Hematopoietic multipotent progenitor cell (in vitro differentiated cells): ENCODE measurements around the gene DRD1. TPM values are rescaled to one million over a fixed set of nuclear protein-coding genes. Genes with fewer than 3 reads are reported as not detected.

Source experiments
- DNase-seq, 3 donors: peaks; one replicate each; pipeline ENCODE4 v3.0.0-alpha.2; 2011 to 2015; ENCODE audit warnings: low read depth in 2 of 3, low spot score in 2 of 3
- total RNA-seq: library from RNA; depleted of rRNA; stranded (reverse); fragments of >200 nt; gene quantifications from one replicate; pipeline ENCODE4 v1.2.3, GENCODE V29; 2012

The DRD1 gene
- not detected for total RNA-seq

DNA sequence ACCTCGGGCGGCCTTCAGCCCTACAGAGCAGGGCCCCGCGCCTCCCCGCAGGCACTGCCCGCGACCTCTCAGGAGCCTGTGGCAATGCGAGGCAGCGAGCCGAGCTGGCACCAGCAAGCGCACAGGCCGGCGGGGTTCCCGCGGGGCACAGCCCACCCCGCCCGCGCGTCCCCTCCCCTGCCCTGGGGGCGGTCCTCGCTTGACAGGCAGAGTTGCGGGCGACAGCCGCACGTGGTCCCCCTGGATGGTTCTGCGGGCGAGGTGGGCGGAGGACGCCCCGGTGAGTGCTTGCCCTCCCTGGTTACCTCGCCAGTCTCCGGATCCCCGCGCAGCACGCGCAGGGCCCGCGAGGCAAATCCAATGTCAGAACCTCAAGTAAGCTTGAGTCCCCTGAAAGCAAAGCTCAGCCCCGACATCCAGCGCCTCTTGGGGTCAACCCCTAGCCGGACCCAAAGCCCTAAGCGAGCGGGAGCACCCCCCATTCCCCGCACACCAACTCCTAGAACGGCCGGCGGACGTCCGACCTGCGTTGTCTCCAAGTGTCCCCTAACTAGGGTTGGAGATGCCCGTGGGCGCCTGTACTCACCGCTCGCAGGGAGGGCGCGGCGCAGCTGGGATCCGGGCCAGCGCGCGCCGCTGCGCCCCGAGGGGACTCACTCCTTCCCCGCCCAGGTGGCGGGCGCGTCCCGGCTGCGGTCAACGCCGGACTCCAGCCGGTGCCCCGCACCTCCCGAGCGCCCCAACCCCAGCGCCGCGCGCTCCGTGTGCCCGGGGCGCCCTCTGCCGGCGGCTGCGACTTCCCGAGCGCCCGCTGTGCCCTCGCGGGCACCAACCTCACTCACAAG, at the start of gene DRD1:
TSS of gene DRD1 (minus strand) at position 123 of the 845 bp plus-strand sequence. CDS start 1,083 bp downstream, outside the sequence.
- peak in 2 of 3 donors; percentile 24 to 49 for DNase-seq

DNA sequence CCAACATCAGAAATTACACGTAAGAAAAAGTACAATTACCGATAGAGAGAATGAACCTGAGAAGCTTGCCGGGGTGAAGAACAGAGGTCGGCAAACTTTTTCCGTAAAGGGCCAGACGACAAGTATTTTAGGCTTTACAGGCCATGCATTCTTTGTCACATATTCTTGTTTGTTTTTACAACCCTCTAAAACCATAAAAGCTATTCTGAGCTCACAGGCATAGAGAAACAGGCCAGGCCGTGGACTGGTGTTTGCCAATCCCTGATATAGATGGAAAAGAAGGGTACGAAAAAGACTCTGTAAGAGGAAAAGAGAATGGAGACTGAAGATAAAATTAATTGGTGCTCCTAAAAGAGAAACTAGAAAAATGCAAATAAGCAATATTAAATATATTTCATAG, 49.7 kb upstream of the DRD1 start:
- no peak for DNase-seq

DNA sequence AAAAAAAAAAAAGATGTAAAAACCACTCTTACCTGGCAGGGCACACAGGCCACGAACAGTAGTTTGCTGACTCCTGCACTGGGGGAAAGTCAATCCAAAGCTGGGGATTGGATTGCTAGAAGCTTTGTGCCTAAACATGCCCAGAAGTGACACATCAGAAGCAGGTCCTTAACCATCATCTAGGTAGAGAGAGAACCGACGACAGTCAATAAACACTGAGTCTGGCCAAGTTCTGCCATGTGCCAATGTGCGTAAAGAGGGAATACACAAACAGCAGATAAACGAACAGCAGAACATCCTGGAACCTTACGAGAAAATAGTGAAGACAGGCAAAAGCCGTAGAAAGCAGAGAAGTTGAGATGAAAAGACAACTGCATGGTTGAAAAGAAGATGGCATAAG, 49.3 kb upstream of the DRD1 start:
- DNase-seq = no peak

DNA sequence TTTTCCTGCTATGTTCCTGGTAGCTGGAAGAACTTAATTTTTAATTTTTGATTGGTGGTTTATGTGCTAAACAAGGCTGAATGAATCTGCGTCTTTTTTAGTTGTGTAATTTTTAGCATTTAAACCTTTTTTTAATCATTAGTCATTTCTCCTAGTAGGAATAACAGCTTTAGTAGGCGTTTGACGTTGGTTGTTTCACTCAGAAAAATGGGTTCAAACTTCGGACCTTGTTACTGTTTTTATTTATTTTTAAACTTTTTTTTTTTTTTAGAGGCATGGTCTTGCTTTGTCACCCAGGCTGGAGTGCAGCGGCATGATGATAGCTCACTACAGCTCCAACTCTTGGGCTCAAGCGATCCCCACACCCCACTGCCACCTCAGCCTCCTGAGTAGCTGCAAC, 47.2 kb upstream of the DRD1 start:
- DNase-seq = no peak

DNA sequence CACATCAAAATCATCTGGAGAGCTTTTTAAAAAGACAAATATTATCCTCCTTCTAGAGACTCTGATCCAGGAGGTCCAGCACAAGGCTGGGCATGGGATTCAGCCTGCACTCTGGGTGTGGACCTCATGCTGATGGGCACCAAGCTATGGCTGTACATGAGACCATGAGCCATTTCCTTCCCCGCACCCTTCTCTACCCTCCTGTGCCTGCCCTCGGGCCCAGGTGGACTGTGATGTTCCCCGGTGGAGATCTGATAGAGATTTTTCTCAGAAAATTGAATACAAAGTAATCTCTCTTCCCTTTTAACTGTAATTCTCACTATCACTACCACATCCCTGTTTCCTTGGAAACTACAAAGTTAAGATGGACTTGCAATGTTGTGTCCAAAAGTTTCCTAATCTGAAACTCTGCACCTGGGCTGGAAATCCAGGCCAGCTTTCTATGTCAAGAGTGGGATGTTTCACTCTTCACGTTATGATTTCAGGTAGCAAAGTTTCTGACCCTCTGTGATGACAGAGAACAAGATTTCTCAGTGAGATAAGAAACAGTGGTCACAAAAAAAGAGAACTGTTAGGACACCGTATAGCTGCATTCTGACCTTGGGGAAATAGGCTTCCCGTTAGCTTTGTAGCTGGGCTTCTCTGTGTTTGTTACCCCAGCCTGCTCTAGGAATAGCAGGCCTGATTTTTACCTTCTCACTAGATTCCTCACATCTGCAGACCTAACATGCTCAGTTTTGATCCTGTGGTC, 45.9 kb upstream of the DRD1 start:
- DNase-seq = peak in 1 of 3 donors; percentile 21

DNA sequence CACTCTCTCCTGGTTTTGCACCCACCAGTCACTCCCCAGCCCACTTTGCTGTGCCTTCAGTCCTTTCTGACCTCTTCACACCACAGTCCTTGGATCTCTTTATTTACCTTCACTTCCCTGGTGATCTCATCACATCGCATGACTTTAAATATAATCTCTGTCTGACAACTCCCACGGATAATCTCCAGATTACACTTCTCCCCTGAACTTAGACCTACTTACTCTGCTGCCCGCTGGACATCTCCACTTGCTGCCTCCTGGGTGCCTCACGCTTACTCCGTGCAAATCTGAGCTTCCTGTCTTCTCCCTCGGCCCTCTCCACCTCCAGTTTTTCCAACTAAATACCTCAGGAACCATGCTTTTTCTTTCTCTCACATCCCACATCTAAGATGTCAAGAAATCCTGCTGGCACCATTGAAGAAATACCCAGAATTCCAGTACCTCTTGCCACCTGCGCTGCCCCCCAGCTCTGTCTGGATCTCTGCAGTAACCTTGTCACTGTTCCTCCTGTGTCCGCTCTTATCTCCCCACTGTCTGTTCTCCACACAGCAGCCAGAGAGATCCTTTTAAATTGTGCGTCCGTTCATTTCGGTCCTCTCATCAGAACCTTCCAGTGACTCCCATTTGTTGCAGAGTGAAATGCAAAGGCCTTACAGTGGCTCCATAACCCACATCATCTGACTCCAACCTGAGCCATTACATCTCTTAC, 43.7 kb upstream of the DRD1 start:
- DNase-seq = no peak

DNA sequence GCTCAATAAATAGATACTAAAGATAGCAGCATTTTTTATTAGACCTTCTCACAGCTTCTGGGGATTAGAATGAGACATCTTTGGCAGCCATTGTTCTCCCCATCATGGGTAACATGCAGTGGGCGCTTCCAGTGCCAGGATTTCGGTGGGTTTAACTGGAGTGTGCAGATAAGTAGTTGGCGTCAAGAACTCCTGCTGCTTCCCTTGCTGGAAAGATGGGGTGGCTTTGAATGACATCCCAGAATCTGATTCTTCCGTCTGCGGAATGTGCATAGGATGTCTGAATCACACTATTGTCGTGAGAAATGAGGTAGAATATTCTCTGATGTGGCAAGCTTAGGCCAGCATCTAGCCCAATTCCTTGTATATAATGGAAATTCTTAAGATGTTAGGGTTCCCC, 41.6 kb upstream of the DRD1 start:
- no peak for DNase-seq

DNA sequence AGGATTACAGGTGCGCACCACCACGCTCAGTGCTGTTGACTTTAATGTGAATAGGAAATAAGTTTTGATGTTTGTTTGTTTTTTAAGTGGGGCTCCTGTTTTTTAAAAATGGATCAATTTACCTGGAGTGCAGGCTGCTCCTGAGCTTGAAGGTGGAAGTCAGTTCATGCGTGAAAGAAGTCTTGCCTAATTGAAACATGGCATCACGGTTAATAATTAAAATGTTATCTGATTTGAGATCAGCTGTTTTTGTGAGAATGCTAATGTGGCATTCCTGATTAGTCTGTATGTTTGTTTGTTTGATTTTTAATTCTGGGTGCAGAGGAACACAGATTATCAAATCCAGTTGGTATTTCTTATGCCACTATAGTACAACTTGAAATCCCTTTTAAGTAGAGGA, 40.8 kb upstream of the DRD1 start:
- DNase-seq = no peak

DNA sequence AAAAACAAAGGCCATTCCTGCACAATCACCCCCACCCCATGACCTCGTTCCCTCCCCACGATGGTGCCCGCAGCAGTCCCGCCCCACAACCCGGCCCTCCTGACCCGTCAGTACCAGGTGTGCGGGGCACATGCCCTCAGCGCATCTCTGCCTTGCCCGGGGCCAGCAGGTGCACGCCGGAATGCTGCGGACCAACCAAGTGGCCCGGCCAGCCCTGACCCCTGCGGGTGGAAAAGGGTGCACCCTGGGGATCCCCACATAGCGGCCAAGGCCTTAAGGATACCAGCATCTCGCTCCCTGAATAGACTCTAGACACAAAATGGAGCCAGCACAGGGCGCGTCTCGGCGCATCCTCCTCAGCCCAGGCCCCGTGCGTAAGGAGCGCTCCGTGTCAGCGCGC, 40.3 kb upstream of the DRD1 start:
- DNase-seq = no peak

DNA sequence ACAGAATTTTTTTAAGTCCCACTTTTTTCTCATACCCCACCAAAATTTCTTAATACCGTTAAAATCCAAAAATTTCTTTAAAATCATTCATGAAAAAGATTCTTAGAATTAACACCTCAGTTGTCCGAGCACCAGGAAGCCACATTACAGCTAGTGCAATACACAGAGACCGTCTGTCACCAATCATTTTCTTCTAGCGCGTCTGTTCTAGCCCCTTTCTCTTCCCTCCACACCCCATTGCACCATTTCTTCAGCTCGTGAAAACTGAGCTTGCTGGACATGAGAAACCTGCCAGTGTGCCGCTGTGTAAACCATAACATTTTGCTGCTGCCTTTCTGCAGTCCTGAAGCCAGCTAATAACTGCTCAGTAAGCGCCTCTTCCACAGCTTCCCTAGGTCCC, 39.4 kb upstream of the DRD1 start:
- no peak for DNase-seq

DNA sequence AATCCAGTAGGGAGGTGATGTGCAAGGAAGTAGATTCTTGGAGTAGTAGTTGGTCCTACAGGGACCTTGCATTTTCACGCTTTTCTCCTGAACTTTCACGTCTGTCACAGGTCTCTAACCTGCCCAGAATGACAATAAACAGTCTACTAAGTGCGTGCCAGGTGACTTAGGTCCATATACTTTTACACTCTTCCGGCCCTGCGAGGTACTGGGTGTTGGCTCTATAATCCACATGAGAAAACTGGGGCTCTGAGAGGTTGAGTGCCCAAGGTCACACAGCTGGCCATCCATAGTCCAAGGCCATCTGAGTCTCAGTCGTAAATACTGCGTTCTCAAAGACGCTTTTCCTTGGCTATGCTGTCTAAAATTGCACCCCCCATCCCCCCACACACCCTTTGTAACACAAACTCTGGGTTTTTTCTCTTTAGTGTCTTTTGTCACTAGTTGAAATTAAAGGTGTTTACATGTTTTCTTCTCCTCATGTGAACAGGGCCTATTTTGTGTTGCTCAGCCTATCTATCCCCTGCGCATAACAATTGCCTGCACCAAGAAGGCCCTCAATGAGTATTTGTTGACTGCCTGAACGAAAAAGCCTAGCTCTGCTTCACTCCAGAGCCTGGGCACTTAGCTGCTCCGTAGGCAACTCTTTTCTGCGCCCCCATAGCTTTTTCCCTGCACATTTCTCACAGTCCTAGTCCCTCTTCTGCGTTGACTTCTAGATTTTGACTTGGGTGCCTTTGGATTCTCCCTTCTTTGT, 35.3 kb upstream of the DRD1 start:
- DNase-seq = no peak

DNA sequence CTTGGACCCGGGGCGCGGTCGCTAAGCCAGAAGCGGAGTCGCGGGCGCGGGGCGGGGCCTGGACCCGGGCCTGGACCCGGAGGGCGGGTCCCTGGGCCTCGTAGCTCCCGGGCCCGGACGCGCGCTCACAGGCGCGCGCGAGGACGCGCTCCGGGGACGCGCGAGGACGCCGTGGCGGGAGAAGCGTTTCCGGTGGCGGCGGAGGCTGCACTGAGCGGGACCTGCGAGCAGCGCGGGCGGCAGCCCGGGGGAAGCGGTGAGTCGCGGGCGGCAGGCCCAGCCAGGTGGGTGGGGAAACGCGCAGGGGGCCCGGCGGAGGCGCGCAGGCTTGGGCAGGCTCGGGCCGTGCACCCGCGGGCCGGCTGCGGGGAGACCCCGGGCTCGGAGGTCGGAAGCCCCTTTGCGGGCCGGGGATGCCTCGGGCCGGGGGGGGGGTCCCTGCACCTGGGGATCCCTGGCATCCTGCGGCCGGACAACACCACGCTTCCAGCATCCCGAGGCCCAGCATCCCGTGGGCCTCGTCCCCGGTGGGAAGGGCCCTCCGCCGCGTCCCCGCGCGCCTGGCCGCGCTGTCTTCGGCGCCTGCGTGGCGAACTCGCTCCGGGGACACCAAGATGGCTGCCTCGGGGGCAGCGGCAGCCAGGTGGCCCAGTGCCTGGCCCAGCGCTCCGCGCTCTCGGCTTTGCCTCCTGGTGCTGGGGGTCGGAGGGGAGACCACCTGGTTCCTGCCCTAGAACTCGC, 34.6 kb upstream of the DRD1 start, which contains the start of gene SFXN1:
TSS of gene SFXN1 (plus strand) at position 177 of the 741 bp plus-strand sequence. CDS start 13,544 bp downstream, outside the sequence.
- DNase-seq = peak; percentile 56 to 60 (median 57)

DNA sequence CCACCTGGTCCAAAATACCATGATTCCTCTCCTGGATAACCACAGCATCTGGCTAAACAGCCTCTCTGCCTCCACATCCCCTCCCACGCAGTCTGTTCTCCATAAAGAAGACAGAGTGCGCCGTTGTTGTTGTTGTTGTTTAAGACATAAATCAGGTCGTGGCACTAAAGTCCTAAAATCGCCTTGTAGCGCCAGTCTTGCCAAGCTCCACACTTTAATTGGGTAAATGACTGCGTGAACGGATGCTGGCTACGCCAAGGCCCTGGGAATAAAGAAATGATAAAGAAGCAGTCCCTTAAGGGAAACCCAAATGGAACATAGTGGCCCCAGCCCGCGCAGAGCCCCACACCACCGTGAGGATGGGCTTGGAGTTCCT, 34.0 kb upstream of the DRD1 start:
- DNase-seq = no peak

DNA sequence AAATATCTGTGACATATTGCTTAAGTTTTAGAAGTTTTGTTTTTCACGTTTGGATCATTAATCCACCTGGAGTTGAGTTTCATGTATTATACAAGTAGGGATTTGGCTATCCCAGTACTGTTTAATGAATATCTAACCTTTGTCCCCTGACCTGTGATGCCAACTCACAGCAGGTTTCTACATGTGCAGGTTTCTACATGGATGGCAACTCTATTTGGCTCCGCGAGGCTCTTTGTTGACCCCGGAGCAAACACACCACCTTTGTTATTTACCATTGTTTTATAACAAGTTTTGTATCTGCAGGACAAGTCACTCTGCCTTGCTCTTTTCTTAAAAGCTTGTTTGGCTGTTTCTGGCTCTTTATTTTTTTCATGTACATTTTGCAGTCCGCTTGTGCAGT, 33.5 kb upstream of the DRD1 start:
- DNase-seq = no peak

DNA sequence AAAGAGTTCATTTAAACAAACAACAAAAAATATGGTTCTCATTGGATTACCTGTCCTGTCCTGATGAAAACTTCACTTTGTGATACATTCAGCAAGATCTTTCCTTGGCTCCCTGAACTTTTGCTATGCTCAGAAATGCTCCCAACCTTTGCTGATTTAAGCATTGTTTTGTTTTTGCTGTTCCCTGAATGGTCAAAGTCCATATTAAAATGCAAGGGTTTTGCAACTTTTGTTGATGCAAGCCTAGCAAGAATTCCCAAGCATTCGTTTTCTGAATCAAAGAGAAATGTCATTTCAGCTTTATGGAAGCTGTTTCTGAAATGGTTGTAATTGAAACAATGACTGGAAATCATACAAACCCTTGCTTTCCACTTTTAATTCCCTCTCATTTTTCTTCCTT, 31.3 kb upstream of the DRD1 start:
- no peak for DNase-seq

DNA sequence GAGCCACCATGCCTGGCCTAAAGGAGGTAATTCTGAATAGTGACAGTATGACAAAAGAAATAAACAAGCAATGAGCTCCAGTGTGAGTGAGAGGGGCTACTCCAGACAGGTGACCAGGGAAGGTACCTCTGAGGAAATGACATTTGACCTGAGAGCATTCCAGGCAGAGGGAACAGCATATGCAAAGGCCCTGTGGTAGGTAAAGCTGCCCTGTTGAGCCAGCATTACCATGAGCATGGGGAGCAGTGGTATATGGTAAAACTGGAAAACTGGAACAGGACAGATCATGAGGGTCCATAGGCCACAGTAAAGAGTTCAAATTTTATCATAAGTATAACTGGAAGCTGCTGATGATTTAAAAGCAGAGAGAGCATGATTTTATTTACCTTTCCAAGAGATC, 28.4 kb upstream of the DRD1 start:
- DNase-seq = no peak

DNA sequence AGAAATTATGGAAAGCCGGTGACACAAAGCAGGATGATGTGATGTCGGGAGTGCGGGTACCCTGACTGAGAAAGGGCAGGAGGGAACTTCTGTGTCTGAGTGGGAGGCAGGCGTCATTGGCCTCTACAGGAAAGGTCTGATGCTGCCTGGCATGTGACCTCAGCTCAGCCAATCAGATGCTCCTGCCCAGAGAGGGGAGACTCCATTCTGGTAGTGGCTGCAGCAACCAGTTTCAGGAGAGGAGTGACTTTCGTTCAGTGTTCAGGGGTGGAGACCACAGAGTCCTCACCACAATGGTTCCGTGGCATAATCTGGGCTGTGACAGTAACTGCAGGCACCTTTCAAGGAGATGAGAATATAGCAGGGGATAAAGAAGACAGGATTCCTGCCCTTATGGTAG, 27.6 kb upstream of the DRD1 start:
- DNase-seq = no peak

DNA sequence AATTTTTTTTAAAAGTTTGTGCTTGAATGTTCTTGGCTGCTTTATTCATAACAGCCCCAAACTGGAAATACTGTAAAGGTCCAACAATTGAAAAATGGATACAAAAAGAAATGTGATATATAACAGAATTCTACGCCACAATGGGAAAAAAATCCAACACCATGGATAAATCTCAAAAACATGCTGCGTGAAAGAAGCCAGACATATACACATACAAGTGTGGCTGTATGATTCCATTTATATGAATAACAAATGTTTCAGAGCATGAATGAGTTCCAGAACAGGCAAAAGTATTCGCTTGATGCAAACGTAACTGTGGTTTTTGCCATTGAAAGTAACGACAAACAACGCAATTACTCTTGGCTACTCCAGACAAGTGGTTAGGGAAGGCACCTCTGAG, 27.2 kb upstream of the DRD1 start:
- no peak for DNase-seq

DNA sequence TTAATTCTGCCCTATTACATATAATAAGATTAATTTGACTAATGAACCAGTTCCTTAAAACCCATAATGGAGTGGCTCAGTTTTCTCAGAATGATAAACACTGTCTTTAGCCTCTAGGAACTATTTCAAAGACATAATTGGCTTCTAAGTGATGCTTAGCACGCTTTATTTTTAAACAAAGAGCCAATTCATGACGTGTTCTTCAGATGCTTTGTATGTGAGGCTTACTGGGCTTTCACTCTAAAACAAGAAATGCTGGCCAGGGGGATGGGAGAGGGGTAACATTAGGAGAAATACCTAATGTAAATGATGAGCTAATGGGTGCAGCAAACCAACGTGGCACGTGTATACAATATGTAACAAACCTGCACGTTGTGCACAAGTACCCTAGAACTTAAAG, 26.8 kb upstream of the DRD1 start:
- no peak for DNase-seq

DNA sequence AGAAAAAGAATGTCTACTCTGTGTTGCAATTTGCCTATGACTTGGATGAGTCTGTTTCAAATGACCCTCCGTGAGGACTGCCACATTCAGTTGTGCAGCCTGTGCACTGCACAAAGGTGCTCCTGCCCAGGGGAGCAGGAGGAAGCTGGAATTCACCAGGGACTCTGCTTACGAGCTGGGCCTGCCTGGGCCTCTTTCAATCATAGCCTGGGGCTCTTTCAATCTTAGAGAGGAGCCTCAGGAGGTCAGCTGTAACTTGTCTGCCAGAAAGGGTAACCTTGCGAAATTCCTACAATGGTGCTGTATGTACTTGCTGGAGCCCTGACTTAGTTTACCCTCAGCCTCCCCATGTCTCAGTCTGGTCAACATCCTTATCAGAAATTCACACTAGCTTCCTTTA, 25.9 kb upstream of the DRD1 start:
- DNase-seq = no peak
